GM12875 (cell line): ENCODE measurements around the gene CST9.

Experiments
- H3K4me3 ChIP-seq: one replicate; pipeline ENCODE4 v1.5.1; 2011; ENCODE audit warnings: low read depth, low read length, control low read depth
- CTCF ChIP-seq: IDR thresholded peaks from 2 replicates; pipeline ENCODE4 v1.5.1; 2011; ENCODE audit warnings: low read depth, mild to moderate bottlenecking, control low read depth, inconsistent platforms, low read length, moderate library complexity, borderline replicate concordance; ENCODE audit not compliant: insufficient read depth

The CST9 gene

GRCh38 chr20:23564927-23565326, 40.8 kb downstream of the CST9 start:
- H3K4me3 ChIP-seq, result no peak overlapping the region
- TF ChIP-seq CTCF, result no peak

- no peak overlapping the region for H3K4me3 ChIP-seq
- TF ChIP-seq CTCF, result no peak
Observed at GRCh38 chr20:23562721-23563342, 42.9 kb downstream of the CST9 start.

- H3K4me3 ChIP-seq, result no peak overlapping the region
- no peak for TF ChIP-seq CTCF
Observed at GRCh38 chr20:23554401-23554800, 51.3 kb downstream of the CST9 start.
